Bronchial epithelial cell (primary cell): ENCODE results near the gene LRRC27. TPM values are rescaled to one million over a fixed set of nuclear protein-coding genes. Genes with fewer than 3 reads are reported as not detected.

Experiments
- DNase-seq: peaks from one replicate; pipeline ENCODE4 v3.0.0-alpha.2; 2010; ENCODE audit warnings: low read depth
- FAIRE-seq: peaks from 2 replicates; lab custom pipeline; 2011; peaks lifted over from hg19 to GRCh38; lab: Jason Lieb, UNC
- H3K27me3 ChIP-seq: 2 replicates; pipeline ENCODE4 v1.5.1; 2011; ENCODE audit warnings: low read length; ENCODE audit not compliant: control insufficient read depth, insufficient read depth
- H3K36me3 ChIP-seq: 2 replicates; pipeline ENCODE4 v1.5.1; 2011; ENCODE audit warnings: low read length; ENCODE audit not compliant: control insufficient read depth, insufficient read depth
- H3K4me3 ChIP-seq: 2 replicates; pipeline ENCODE4 v1.5.1; 2011; ENCODE audit warnings: mild to moderate bottlenecking, low read depth, low read length, control low read depth
- total RNA-seq: library from RNA; depleted of rRNA; stranded (reverse); fragments of >200 nt; gene quantifications from 2 replicates; pipeline ENCODE4 v1.2.1, GENCODE V29; 2014
- TF ChIP-seq, protein P1 (sequence below): IDR thresholded peaks from 2 replicates; pipeline ENCODE4 v1.5.1; 2011; ENCODE audit warnings: mild to moderate bottlenecking, moderate library complexity, low read length, control low read depth, inconsistent platforms; ENCODE audit not compliant: insufficient read depth, severe bottlenecking

Gene LRRC27
- total RNA-seq, 1 donor from 2014 or later, result 4.7 TPM

DNA sequence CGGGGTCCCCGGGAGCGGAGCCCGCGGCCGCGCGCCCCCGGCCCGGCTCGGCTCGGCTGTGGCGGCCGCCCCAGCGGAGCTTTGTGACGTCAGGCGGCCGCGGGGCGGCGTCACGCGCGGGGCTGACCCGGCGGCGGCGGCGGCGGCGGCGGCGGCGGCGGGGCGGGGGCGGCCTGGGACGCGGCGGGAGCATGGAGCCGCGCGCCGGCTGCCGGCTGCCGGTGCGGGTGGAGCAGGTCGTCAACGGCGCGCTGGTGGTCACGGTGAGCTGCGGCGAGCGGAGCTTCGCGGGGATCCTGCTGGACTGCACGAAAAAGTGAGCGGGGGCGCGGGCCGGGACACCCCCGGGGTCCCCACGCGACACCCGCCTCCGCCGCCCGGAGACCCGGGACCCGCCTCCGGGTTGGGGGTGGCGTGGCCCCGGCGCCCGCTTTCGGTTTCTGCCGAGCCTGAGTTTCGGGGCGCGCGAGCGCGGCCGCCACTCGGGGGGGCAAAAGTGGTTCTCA lies 65.1 kb downstream of the LRRC27 start, which contains the start of gene PWWP2B:
TSS of gene PWWP2B (plus strand) at position 165 of the 506 bp plus-strand sequence. CDS start at position 192, 27 bp downstream.
- FAIRE-seq, result no peak

DNA sequence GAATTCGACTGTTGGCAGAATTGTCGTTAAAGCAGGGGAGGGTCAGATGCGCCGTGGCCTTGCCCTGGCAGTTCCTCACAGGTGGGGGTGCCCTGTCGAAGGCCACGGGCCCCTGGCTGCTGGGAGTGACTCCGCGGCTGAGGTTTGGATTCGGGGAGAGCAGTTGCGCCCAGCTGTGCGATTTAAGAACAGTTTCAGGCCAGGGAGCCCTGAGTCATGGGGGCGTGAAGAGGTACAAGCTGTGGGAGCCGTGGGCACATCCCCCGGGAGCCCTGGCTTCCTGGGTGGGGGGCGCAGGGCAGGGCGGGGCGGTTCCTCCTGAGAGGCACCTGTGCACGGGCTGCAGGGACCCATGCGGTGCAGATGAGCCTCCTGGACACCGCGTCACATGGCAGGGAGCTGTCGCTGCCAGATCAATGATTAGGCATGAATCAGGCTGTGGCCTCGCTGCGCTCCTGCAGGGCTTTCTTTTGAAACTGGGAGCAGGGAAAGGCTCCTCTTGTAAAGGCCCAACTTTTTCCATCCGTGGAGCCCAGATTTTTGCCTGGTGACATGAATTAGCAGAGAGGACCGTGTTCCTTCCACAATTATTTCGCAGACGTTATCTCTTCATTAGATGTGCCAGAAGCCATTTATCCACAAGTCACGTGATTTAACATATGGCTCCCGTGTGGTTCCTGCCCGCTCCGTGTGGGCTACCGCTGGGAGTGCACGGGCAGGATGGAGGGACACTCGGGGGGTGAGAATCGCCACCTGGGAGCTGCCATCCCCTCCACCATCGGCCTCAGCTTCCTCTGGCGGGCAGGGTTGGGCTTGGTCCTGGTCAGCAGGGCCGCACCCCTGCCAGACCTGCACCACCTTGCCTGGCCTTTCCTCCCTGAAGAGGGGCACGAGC lies 65.9 kb downstream of the LRRC27 start:
- H3K27me3 ChIP-seq, result no peaks in the 10 kb centered on the region
- H3K36me3 ChIP-seq, result peaks cover 2% of the 10 kb centered on the region
- peak overlapping the region; percentile 75 for H3K4me3 ChIP-seq
- FAIRE-seq (no peak), DNase-seq (peak; percentile 68)
- TF ChIP-seq, protein P1, sequence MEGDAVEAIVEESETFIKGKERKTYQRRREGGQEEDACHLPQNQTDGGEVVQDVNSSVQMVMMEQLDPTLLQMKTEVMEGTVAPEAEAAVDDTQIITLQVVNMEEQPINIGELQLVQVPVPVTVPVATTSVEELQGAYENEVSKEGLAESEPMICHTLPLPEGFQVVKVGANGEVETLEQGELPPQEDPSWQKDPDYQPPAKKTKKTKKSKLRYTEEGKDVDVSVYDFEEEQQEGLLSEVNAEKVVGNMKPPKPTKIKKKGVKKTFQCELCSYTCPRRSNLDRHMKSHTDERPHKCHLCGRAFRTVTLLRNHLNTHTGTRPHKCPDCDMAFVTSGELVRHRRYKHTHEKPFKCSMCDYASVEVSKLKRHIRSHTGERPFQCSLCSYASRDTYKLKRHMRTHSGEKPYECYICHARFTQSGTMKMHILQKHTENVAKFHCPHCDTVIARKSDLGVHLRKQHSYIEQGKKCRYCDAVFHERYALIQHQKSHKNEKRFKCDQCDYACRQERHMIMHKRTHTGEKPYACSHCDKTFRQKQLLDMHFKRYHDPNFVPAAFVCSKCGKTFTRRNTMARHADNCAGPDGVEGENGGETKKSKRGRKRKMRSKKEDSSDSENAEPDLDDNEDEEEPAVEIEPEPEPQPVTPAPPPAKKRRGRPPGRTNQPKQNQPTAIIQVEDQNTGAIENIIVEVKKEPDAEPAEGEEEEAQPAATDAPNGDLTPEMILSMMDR, result no peak

More for the DNA sequence above, 65.1 kb downstream of the LRRC27 start, which contains the start of gene PWWP2B:
- Histone ChIP-seq H3K36me3 (peaks cover 2% of the 10 kb centered on the region), H3K4me3 (peak within 1 kb of the TSS; percentile 75), H3K27me3 (no peaks in the 10 kb centered on the region)
- TF ChIP-seq, protein P1, result no peak
- DNase-seq, result no peak

DNA sequence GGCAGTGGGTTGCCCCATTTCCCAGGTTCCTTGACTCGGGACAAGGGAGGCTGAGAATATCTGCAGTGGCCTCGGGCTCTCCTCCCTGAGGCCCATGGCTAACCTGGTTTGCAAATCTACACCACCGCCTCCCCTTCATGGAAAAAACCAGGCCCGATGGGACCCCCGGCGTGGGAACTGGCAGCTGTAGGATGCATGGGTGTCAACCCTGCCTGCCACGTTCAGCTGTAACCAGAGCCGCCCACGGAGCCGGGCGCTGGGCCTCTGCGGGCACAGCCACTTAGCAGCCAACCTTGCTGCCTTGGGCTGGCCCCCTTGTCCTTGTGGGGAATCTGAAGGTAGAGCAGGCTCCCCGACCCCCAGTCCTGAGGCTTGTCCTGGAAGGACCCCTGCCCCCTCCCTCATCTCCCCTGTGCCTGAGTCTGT lies 66.6 kb downstream of the LRRC27 start:
- H3K36me3 ChIP-seq, result peaks cover 2% of the 10 kb centered on the region
- TF ChIP-seq, protein P1, result no peak
- DNase-seq (no peak), FAIRE-seq (no peak)
- peak overlapping the region; percentile 75 for H3K4me3 ChIP-seq
- no peaks in the 10 kb centered on the region for H3K27me3 ChIP-seq

DNA sequence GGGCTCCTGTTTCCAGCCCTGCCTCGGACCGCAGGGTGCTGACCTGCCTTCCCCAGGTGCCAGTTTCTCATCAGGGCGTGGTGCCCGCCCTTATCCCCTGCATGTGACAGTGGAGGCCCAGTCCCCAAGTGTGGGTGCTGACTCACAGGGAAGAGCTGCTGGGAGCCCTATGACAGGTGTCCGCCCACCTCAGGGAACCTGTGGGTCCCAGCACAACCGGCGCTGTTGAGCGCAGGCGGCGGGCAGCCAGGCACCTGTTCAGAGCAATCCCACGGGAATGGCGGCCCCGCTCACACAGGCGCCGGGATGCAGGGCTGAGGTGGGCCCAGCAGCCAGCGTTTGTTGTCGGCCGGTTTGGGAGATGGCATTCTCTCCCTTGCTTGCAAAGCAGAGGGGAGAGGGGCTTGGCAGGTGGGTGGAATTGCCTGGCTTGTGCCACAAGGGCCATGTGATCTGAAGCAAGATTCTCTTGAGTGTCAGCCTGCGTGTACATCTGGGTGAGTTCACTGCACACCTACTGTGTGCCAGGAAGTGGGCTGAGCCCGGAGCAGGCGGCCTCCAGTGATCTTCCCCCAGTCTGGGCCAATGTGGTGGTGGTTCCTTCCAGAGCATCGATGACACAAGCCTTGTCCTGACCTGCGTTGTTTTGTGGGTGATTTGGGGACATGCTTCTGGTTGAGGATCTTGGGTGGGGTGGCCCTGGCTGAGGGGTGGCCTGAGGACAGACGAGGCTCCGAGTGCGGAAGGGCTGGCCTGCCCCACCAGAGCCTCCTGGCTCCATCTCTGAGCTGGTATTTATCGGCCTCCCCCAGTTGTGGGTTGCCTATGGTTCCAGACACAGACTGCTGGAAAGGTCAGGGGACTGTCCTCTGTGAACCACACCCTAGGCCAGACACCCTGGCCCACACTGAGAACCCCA lies 67.4 kb downstream of the LRRC27 start:
- H3K4me3 ChIP-seq, result no peak overlapping the region
- H3K36me3 ChIP-seq, result peaks cover 6% of the 10 kb centered on the region
- FAIRE-seq (no peak), DNase-seq (no peak)
- TF ChIP-seq, protein P1, result no peak
- no peaks in the 10 kb centered on the region for H3K27me3 ChIP-seq

DNA sequence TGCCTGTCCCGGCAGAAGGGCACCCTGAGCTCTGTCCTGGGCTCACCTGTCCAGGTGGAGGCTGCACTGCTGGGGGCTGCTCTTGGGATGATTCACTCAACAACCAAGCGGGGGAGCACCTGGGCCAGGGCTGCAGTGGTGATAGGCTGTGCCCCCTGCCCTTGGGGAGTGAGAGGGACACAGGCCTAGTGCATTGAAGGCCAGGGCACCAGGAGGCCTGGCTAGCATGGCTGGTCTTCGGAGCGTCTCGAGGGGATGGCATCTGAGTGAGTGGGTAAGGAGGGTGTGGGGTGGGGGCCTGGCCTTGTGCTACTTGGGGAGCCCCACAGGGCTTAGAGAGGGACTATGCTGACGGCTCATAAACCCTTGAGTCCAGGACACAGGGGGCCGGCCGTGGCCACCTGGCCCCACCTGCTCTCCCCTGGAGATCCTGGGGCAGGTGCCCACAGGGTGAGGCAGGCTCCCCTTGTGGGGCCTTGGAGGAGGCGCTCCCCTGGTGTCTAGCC lies 68.1 kb downstream of the LRRC27 start:
- Histone ChIP-seq H3K36me3 (peaks cover 7% of the 10 kb centered on the region), H3K27me3 (no peaks in the 10 kb centered on the region), H3K4me3 (no peak overlapping the region)
- TF ChIP-seq, protein P1, result no peak
- FAIRE-seq (no peak), DNase-seq (no peak)
